Mucosa of descending colon (tissue), 3 donors: ENCODE results near the gene SCUBE3. TPM values are rescaled to one million over a fixed set of nuclear protein-coding genes. Genes with fewer than 3 reads are reported as not detected.

Experiments used
- ATAC-seq: fragments of 200-7000 bp; cut with Tn5 transposase; one replicate; pipeline ENCODE4 v1.9.1; 2020; ENCODE audit warnings: mild to moderate bottlenecking, moderate library complexity
- DNase-seq, 3 donors: peaks; one replicate each; pipeline ENCODE4 v3.0.0-alpha.2; 2020
- H3K36me3 ChIP-seq: fragments of 200-600 bp; one replicate; pipeline ENCODE4 v1.8.0; 2021; ENCODE audit warnings: low read depth, mild to moderate bottlenecking
- H3K4me1 ChIP-seq: fragments of 200-600 bp; one replicate; pipeline ENCODE4 v1.8.0; 2021; ENCODE audit warnings: low read depth, mild to moderate bottlenecking
- H3K4me3 ChIP-seq: fragments of 200-600 bp; one replicate; pipeline ENCODE4 v1.8.0; 2021; ENCODE audit warnings: mild to moderate bottlenecking
- H3K9me3 ChIP-seq: fragments of 200-600 bp; one replicate; pipeline ENCODE4 v1.8.0; 2021; ENCODE audit warnings: mild to moderate bottlenecking
- CTCF ChIP-seq: fragments of 200-600 bp; IDR thresholded peaks from one replicate; pipeline ENCODE4 v1.8.0; 2022; ENCODE audit warnings: antibody characterized with exemption, mild to moderate bottlenecking
- intact Hi-C, 2 donors: fragments of 100-400 bp; cut with DNase I in 1 of 2; cut with micrococcal nuclease in 1 of 2; formaldehyde crosslinking; loops; one replicate each; pipeline versions ENCODE4 v1.11.0 to v1.11.1; 2022; cut with DNase I, micrococcal nuclease
- total RNA-seq, 3 donors: library from RNA; stranded (reverse); fragmentation: NEBNext Ultra II Directional in 2 of 3; extraction: Animal tissue kit (Norgen Biotek cat#: 25700) in 2 of 3; gene quantifications; one replicate each; pipeline versions ENCODE4 v1.2.1 to v1.2.4, GENCODE V29; 2021 to 2023
- donor health status: DM: no; HTN: no; CAD: no; lungs with moderate emphysema.
- donor health status: DM: no; HTN: no; CAD: no.
- donor health status: DM: no; HTN: yes; CAD: no.

Gene SCUBE3
- total RNA-seq, 3 donors from 2014 or later: 0.14 to 11.6 (median 0.26) TPM

DNA sequence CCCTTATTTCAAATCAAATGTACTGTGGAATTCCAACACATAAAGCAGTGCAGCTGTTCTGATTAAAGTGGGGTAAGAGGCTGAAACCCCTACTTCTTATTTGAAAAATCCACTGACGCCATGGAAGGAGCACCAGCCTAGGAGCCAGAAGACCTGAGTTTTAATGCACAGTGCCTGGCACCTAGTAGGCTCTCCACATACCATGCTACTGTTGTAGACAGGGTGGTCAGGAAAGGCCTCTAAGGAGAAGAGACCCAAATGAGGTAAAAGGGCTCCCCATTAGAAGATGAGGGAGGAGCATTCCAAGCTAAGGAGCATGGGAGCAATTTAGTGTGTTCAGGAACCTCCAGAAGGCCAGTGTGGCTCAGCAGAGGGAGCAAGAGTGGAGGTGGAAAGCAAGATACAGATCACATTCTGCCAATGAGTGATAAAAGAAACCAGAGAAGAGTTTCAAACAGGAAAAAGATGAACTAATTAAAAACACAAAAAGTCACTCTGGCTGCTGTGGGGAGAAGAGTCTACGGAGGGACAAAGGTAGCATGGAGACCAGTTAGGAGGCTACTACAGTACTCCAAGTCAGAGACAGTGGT is 34.0 kb downstream of the SCUBE3 start:
- TF ChIP-seq CTCF: no peak
- ATAC-seq (no peak), DNase-seq (no peak)
- H3K36me3 ChIP-seq: no peaks in the 10 kb centered on the region
- H3K4me3 ChIP-seq: no peak overlapping the region
- no peaks in the 10 kb centered on the region for H3K4me1 ChIP-seq
- H3K9me3 ChIP-seq: no peaks in the 10 kb centered on the region
- intact Hi-C loops: no loop called here

DNA sequence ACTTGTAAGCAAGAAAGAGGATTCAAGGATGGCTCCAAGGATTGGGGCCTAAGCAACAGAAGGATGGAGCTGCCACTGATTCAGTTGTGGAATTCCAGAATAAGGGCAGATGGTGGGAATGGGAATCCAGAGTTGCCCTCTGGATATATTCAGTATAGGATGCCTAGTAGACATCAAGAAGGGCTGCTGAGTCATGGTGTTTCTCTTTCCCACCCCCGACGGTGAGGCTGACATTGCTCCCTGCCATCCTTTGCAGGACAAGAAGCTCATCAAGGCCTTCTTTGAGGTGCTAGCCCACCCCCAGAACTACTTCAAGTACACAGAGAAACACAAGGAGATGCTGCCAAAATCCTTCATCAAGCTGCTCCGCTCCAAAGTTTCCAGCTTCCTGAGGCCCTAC is 34.5 kb downstream of the SCUBE3 start:
- Histone ChIP-seq H3K36me3 (no peaks in the 10 kb centered on the region), H3K4me3 (no peak overlapping the region), H3K4me1 (no peaks in the 10 kb centered on the region), H3K9me3 (no peaks in the 10 kb centered on the region)
- ATAC-seq (no peak), DNase-seq (no peak)
- no peak for TF ChIP-seq CTCF
- intact Hi-C loops: no loop called here

DNA sequence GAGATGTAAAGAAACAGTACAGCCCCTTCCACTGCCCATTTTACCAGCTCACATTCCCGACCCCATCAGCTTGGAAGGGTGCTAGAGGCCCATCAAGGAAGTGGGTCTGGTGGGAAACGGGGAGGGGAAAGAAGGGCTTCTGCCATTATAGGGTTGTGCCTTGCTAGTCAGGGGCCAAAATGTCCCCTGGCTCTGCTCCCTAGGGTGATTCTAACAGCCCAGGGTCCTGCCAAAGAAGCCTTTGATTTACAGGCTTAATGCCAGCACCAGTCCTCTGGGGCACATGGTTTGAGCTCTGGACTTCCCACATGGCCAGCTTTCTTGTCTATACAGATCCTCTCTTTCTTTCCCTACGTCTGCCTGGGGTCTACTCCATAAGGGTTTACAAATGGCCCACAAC is 35.2 kb downstream of the SCUBE3 start:
- intact Hi-C loops: no loop called here
- no peaks in the 10 kb centered on the region for H3K4me1 ChIP-seq
- no peak for TF ChIP-seq CTCF
- H3K4me3 ChIP-seq: no peak overlapping the region
- H3K36me3 ChIP-seq: no peaks in the 10 kb centered on the region
- no peak for ATAC-seq
- H3K9me3 ChIP-seq: no peaks in the 10 kb centered on the region
- DNase-seq: no peak

- intact Hi-C loops: no loop called here
- no peak for DNase-seq
- ATAC-seq: no peak
These were observed 38.2 kb downstream of the SCUBE3 start for GRCh38 chr6:35251949-35252348.

DNA sequence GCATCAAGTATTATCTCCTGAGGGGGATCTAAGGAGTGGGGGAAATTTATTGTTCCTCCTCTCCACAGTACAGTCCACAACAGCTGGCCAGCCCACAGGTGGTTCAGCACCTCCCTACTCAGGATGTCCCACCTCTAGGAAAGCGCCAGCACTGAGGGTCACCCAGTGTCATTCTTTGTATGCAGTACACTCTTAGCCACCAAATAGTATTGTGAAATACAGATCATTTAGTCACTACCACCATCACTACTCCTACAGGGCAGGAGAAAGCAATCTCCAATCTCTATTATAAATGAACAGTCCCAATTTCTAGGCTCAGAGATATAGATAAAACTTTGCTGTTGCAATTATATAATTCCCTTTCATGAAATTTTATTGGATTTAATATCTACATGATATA is 39.5 kb downstream of the SCUBE3 start:
- ATAC-seq (no peak), DNase-seq (no peak)
- intact Hi-C loops: no loop called here
- Histone ChIP-seq H3K4me1 (no peaks in the 10 kb centered on the region), H3K9me3 (no peaks in the 10 kb centered on the region), H3K4me3 (no peak overlapping the region), H3K36me3 (no peaks in the 10 kb centered on the region)
- TF ChIP-seq CTCF: no peak

More at GRCh38 chr6:35251949-35252348, 38.2 kb downstream of the SCUBE3 start:
- Histone ChIP-seq H3K36me3 (no peaks in the 10 kb centered on the region), H3K4me3 (no peak overlapping the region), H3K4me1 (no peaks in the 10 kb centered on the region), H3K9me3 (no peaks in the 10 kb centered on the region)
- TF ChIP-seq CTCF: no peak

GRCh38 chr6:35258336-35258735 is 44.6 kb downstream of the SCUBE3 start:
- H3K4me1 ChIP-seq: peaks cover 9% of the 10 kb centered on the region
- intact Hi-C loops: no loop called here
- no peaks in the 10 kb centered on the region for H3K36me3 ChIP-seq
- no peak for TF ChIP-seq CTCF
- DNase-seq (no peak), ATAC-seq (no peak)
- no peak overlapping the region for H3K4me3 ChIP-seq
- H3K9me3 ChIP-seq: no peaks in the 10 kb centered on the region
